ENCODE data around the gene ASCC3. TPM values are rescaled to one million over a fixed set of nuclear protein-coding genes. Genes with fewer than 3 reads are reported as not detected.

Gene ASCC3
- total RNA-seq, 4 donors from 2014 or later = 15.7 to 39.9 (median 29.3) TPM

DNA sequence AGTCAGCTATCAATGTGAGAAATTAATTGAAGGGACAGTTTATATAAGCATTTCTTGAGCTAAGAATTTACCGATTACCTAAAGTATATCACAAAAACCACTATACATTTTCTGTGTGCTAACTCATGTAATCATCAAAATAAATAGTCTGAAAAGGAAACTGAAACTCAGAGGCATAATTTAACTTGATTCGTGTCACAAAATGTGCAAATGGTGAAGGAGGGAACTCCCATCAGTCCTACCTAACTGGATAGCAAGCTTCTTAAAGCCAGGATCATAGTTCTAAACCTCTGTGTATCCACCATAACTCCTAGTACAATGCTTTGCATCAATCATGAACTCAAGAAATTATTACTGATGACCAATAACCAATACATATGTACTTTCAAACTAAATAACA lies 91.0 kb downstream of the ASCC3 start:
- no peak for TF ChIP-seq CTCF (IDR thresholded peaks at IDR 0.05)
- TF ChIP-seq POLR2A (IDR thresholded peaks at IDR 0.05) = no peak
- no peak for TF ChIP-seq POLR2AphosphoS5 (IDR thresholded peaks at IDR 0.05)
- TF ChIP-seq EP300 (IDR thresholded peaks at IDR 0.05; ENCODE audit: low read depth) = no peak
- Histone ChIP-seq H3K27ac (no peak overlapping the region), H3K27me3 (no peaks in the 10 kb centered on the region), H3K4me1 (no peaks in the 10 kb centered on the region), H3K36me3 (no peaks in the 10 kb centered on the region), H3K4me3 (no peak overlapping the region), H3K9me3 (no peaks in the 10 kb centered on the region)
- DNase-seq = no peak
- WGBS, 2 donors (ENCODE audit: low coverage in 1 of 2) = 53 to 67% methylated on average over 1 to 2 of the region's 2 CpGs
- in situ Hi-C loops (cut with MboI; ENCODE audit: low pct_ligation_motif_present in 1 of 4, low pct_unique_long_range_greater_than_20kb in 1 of 4, low sequenced_read_pairs in 3 of 4) (no loop called here), intact Hi-C loops (cut with DNase I; ENCODE audit: low total_unique reads) (no loop called here)

GRCh38 chr6:100785982-100786381 lies 95.1 kb downstream of the ASCC3 start:
- 93 to 100% methylated on average over 1 of the region's 1 CpG for WGBS, 2 donors (ENCODE audit: low coverage in 1 of 2)
- in situ Hi-C loops (cut with MboI; ENCODE audit: low pct_ligation_motif_present in 1 of 4, low pct_unique_long_range_greater_than_20kb in 1 of 4, low sequenced_read_pairs in 3 of 4) = no loop called here
- no peak overlapping the region for H3K27ac ChIP-seq

DNA sequence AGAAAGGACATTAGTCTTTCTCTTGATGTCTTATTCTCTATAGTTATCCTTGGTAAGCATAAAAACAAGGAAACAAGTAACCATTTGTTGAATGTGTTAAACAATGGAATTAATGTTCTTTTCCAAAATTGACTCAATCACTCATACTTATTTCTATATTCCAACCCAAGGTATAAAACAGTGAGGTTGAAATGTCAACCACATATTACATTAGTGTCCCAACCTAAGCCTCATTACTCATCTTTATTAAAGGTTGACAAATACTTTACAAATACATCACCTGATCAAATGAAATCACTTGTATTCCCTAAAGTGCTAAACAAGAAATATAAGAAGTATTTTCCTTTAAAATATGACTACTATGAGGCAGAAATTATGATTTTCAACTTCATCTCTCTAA lies 100.5 kb downstream of the ASCC3 start:
- Histone ChIP-seq H3K9me3 (no peaks in the 10 kb centered on the region), H3K4me3 (no peak overlapping the region), H3K4me1 (no peaks in the 10 kb centered on the region), H3K27ac (no peak overlapping the region), H3K36me3 (no peaks in the 10 kb centered on the region), H3K27me3 (no peaks in the 10 kb centered on the region)
- DNase-seq = no peak
- TF ChIP-seq EP300 (IDR thresholded peaks at IDR 0.05; ENCODE audit: low read depth) (no peak), POLR2A (IDR thresholded peaks at IDR 0.05) (no peak), POLR2AphosphoS5 (IDR thresholded peaks at IDR 0.05) (no peak), CTCF (IDR thresholded peaks at IDR 0.05) (no peak)
- in situ Hi-C loops (cut with MboI; ENCODE audit: low pct_ligation_motif_present in 1 of 4, low pct_unique_long_range_greater_than_20kb in 1 of 4, low sequenced_read_pairs in 3 of 4) = no loop called here
- intact Hi-C loops (cut with DNase I; ENCODE audit: low total_unique reads) = no loop called here

More at GRCh38 chr6:100785982-100786381, 95.1 kb downstream of the ASCC3 start:
- no peak overlapping the region for H3K4me3 ChIP-seq
- H3K9me3 ChIP-seq = no peaks in the 10 kb centered on the region
- intact Hi-C loops (cut with DNase I; ENCODE audit: low total_unique reads) = no loop called here
- no peaks in the 10 kb centered on the region for H3K27me3 ChIP-seq
- TF ChIP-seq CTCF (IDR thresholded peaks at IDR 0.05) (no peak), POLR2AphosphoS5 (IDR thresholded peaks at IDR 0.05) (no peak), POLR2A (IDR thresholded peaks at IDR 0.05) (no peak), EP300 (IDR thresholded peaks at IDR 0.05; ENCODE audit: low read depth) (no peak)
- no peaks in the 10 kb centered on the region for H3K36me3 ChIP-seq
- DNase-seq = no peak
- no peaks in the 10 kb centered on the region for H3K4me1 ChIP-seq

- intact Hi-C loops (cut with DNase I; ENCODE audit: low total_unique reads) (no loop called here), in situ Hi-C loops (cut with MboI; ENCODE audit: low pct_ligation_motif_present in 1 of 4, low pct_unique_long_range_greater_than_20kb in 1 of 4, low sequenced_read_pairs in 3 of 4) (no loop called here)
- 85 to 86% methylated on average over 2 of the region's 2 CpGs for WGBS, 2 donors (ENCODE audit: low coverage in 1 of 2)
- Histone ChIP-seq H3K4me1 (no peaks in the 10 kb centered on the region), H3K27me3 (no peaks in the 10 kb centered on the region), H3K36me3 (no peaks in the 10 kb centered on the region), H3K27ac (no peak overlapping the region), H3K9me3 (no peaks in the 10 kb centered on the region), H3K4me3 (no peak overlapping the region)
- no peak for TF ChIP-seq EP300 (IDR thresholded peaks at IDR 0.05; ENCODE audit: low read depth)
- no peak for TF ChIP-seq CTCF (IDR thresholded peaks at IDR 0.05)
- TF ChIP-seq POLR2AphosphoS5 (IDR thresholded peaks at IDR 0.05) = no peak
- no peak for TF ChIP-seq POLR2A (IDR thresholded peaks at IDR 0.05)
- DNase-seq = no peak
These were observed 105.5 kb downstream of the ASCC3 start for GRCh38 chr6:100775667-100776066.

Data from transverse colon (tissue), 4 donors.